ENCODE results near the gene PRCD.

GRCh38 chr17:76585033-76585648 is 45.3 kb downstream of the PRCD start:
- no peak for TF ChIP-seq CTCF (IDR thresholded peaks at IDR 0.05)
- no peak for TF ChIP-seq ZFX (IDR thresholded peaks at IDR 0.05; ENCODE audit: borderline replicate concordance)

Data from 22Rv1 (cell line).